HL-60/S4 treated with retinoic acid at 250 ng/mL for 4 days and 3 days (cell line): ENCODE data around the gene CPLANE1.
"Not testable (repeated sequence)": the region's sequence is repeated elsewhere in the genome, so short reads cannot be mapped to it uniquely, and the experiment has no call there.

Experiments used
- in situ Hi-C: fragments of 300-500 bp; cut with MboI; formaldehyde crosslinking; loops from 2 replicates; pipeline ENCODE4 v1.7.0; 2022; ENCODE audit warnings: low sequenced_read_pairs

The CPLANE1 gene

DNA sequence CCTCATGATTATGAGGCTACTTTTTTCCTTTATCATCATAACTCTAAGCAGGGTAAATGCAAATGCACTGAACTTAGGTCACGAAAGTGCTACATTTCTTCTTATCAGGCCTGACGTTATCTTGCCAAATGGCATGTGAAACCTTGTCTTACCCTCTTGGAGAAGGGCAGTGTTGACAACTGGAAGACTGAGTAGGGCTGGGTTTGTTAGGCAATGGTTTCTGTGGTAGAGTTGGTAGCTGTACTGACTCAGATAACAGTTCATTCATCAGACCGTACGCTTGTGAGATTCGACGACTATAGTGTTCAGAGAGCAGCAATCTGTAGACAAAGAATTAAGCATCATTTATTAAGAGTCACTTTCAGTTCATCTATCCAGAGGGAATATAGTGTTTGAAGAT lies 127.7 kb downstream of the CPLANE1 start:
- in situ Hi-C loops = no loop called here

DNA sequence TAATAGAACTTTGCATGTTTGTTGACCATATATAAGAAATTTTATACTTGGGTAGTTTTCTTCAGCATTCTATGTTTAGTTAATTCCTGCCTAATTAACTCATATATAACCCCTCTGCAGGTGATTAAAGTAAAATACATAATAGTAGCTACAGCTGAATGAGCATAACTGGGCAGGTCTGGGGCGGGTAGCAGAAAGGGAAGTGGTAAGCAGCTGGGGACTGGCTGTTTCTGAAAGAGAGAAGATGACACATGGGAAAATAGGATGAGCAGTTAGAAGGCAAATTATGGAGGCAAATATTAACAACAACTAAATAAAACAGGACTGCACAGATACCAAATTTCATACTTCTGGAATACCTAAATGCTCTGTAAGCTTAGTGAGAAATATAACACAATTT lies 128.1 kb downstream of the CPLANE1 start:
- in situ Hi-C loops = no loop called here

DNA sequence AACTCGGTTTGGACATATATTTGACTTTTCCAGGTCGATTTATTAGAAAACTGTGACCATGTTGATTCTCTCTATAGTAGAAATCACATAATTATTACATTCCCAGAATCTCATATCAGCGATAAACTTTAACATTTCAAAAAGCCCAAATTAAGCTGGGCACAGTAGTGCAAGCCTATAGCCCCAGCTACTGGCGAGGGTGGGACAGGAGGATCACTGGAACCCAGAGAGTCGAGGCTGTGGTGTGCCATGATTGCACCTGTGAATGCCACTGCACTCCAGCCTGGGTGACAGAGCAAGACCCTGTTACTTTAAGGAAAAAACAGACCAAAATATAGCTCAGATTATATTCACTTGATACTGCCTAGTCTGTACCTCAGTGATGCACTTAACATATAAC lies 128.9 kb downstream of the CPLANE1 start:
- in situ Hi-C loops = no loop called here

DNA sequence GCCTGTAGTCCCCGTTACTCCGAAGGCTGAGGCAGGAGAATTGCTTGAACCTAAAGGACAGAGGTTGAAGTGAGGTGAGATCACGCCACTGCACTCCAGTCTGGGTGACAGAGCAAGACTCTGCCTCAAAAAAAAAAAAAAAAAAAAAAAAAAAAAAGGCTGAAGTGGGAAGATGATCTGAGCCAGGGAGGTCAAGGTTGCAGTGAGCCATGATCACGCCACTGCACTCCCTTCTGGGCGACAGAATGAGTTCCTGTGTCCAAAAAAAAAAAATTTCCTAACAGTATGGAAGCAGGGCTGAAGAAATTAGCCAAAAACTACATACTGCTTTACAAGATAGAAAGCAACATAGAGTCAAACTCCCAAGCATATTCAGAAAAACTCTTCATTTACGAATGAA lies 132.8 kb downstream of the CPLANE1 start:
- in situ Hi-C loops = no loop called here

DNA sequence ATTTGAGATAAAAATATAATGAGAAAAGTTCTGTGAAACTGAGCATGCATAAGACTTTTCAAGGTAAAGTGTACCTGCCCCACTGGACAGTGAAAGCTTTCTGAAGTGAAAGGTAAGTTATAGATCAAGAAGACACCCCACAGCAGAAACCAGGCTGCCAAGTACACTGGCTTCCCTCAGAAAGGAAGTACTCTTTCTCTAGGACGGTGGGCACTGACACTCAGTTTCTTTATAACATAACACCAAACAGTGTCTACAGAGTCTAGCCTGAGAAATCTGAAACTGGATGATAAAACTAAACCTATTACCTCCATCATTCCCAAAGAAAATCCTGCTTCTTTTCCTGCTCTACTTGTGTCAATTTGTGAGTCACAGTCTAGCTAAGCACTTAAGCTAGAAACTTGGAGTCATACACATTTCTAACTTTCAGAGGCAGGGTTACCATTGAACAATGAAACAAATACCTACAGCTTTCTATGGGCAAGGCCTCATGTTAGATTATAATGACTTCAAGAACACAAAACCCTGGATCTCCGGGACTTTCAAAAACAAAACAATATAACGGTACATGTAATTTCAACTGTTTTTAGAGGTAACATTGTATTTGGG lies 136.7 kb downstream of the CPLANE1 start:
- in situ Hi-C loops = no loop called here

DNA sequence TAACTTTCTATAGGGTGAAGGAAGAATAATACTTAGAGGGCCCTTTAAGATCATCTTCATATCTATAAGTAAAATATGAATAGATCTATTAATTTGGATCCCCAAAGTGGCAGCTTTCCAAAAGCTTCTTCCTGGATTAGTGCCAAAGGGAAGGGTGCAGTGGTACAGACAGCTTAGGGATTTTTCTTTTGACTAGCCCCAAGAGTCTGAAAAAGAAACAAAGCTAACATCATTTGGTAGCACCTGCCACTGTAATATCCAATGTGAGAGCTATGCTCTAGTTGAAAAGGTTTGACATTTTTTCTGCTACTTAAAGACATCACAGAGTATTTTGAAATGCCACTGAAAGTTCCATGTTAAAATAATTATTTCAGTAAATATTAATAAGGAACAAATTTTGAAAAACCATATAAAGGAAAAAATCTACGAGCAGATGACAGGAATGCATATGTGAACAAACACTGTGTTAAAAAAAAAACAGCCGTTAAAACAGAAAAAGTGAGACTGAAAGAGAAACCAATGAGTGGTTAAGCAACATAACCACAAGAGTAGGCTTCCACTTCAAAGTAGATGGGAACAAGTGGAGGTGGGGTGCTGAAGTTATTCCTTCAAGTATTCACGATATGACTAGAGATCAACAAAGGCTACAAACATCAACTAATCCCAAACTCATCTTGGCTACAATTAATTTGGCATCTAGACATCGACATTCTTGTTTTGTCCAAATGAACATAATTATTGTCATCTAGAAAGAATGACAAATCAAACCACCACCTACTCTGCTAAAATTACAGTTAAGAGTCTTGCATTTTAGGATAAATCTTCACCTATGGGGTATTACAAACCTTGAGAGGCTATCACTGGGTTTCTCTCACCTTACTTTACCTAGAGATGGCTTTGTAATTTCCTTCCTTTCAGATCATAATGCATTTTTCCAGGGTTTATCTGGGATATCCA lies 137.5 kb downstream of the CPLANE1 start:
- in situ Hi-C loops = no loop called here

DNA sequence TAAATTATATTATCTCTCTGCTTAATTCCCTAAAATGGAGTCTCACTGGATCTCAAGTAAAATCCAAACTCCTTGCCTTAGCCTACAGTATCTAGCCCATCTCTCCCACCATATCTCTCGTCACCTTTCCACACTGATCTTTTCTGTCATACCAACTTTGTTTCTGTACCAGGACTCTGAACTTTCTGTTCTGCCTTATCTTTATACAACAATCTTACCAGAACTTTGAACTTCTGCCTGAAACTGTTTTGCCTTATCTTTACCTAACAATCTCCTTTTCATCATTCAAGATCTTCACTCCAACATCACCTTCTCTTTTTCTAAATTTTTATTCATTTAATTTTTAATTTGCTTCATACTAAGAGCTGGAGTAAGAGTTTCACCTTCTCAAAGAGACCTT lies 139.0 kb downstream of the CPLANE1 start:
- in situ Hi-C loops = no loop called here

DNA sequence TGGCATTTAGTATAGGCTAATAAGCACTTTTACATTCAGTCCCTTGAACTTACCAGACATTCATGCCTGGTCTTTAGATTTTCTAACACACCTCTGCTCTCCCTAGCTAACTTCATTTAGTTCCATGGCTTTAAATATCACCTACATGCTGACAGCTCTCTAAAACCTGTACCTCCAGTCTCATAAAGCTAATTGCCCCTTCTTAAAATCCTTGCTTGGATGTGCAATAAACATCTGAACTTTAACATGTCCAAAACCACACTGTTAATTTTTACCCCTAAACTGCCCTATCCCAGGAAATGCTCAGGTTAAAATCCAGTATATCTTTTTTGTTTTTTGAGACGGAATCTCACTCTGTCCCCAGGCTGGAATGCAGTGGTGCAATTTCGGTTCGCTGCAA lies 139.8 kb downstream of the CPLANE1 start:
- in situ Hi-C loops = no loop called here

DNA sequence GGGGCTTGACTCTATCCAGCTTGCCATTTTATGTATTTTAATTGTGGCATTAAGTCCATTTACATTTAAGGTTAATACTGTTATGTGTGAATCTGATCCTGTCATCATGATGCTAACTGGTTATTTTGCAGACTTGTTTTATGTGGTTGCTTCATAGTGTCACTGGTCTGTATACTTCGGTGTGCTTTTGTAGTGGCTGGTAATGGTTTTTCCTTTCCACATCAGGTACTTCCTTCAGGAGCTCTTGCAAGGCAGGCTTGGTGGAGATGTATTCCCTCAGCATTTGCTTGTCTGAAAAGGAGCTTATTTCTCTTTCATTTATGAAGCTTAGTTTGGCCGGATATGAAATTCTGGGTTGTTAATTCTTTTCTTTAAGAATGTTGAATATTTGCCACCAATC lies 145.9 kb downstream of the CPLANE1 start:
- in situ Hi-C loops = no loop called here

DNA sequence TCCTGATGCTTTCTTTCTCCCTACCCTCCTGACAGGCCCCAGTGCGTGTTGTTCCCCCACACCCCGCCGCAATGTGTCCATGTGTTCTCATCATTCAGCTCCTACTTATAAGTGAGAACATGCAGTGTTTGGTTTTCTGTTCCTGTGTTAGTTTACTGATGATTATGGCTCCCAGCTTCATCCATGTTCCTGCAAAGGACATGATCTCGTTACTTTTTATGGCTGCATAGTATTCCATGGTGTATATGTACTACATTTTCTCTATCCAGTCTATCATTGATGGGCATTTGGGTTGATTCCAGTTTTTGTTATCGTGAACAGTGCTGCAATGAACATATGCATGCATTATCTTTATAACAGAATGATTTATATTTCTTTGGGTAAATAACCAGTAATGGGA lies 149.9 kb downstream of the CPLANE1 start:
- in situ Hi-C loops = not testable (repeated sequence)

DNA sequence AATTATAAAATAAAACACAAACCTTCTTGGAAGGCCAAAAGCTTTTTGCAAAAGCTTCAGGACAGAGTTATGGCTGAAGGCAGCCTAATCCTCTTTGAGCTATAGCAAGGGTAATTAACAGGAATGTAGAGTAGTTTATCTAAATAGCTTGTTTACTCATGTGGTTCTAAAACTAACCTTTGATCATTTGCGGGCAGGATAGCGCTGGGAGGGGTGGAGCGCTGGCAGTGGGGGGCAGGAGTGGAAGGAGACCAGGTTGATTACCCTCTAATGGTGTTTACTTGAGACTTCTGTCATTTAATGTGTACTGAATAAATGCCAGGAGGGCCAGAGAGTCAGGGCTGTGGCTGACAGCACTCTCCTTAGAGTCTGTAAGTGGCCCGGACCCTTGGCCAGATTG lies 155.4 kb downstream of the CPLANE1 start:
- in situ Hi-C loops = not testable (repeated sequence)

DNA sequence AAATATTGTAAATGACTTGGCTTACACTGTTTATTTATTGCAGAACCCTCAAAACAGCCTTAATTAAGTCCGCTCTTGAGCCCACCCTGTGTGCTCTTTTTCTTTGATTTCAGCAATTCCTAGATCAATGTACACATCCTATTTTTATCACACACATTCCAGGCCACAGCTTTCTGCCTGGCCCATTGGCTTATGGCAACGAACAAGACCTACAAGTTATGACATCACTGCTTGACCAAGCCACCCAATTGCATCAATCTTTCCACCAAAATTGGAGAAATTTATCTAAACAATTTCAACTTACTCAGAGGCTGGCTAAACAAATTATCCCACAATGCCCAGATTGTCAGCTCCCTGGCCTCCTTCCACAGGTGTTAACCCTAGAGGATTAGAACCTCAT lies 158.4 kb downstream of the CPLANE1 start:
- in situ Hi-C loops = no loop called here

DNA sequence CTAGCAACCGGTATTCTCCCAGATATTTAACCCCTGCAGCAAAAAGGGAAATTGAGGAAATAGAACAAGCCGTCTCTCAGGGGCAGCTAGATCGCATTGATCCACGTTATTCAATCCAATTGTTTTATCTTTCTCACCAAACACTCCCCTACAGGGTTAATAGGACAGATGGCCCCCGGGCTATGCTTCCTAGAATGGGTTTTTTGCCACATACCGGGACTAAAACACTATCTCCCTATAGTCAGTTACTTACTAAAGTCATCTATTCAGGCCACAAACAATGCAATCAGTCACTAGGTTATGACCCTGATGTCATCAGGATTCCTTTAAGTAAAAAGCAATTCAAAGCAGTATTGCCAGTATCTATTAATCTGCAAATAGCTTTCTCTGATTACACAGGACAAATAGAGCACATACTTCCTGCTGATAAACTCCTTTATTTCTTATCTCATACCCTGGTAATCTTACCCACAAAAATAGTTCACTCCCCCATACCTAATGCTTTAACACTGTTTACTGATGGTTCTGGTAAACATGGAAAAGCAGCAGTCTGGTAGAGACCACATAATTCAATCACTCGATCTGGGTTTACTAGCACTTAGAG lies 159.0 kb downstream of the CPLANE1 start:
- in situ Hi-C loops = no loop called here

DNA sequence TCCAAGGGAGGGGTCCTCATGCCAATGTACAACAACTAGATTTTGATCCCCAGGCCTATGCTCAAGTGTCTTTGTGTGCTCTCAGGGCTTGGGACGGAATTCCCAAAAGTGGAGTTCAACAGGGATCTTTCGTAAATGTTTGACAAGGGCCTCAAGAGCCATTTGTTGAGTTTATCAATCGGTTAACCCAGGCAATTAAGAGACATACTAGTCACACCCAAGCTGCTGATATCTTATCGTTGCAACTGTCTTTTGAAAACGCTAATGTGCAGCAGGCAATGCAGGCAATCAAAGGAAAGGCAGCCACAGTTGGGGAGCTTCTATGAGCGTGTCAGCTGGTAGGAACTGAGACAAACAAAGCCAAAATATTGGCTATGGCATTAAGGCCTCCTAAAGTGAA lies 161.2 kb downstream of the CPLANE1 start:
- in situ Hi-C loops = no loop called here

DNA sequence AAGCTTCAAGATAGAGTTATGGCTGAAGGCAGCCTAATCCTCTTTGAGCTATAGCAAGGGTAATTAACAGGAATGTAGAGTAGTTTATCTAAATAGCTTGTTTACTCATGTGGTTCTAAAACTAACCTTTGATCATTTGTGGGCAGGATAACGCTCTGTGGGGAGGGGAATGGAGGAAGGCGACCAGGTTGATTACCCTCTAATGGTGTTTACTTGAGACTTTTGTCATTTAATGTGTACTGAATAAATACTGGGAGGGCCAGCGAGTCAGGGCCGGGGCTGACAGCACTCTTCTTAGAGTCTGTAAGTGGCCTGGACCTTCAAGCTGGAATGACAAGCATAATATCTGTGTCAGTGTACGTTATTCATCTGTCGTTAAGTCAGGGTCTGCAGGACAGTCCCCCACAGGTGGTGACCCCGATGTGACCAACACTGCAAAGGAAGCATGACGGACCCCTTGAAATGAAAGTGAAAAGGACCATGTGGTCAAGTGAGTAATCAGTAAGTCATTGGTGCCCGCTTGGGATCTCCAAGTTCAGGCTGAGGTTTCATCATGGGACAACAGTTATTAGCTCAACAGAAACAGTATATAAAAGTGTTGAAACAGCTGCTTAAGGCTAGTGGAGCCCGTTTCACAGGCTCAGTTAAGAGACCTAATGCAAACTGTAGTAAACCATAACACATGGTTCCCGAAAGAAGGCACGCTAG lies 162.6 kb downstream of the CPLANE1 start:
- in situ Hi-C loops = no loop called here

DNA sequence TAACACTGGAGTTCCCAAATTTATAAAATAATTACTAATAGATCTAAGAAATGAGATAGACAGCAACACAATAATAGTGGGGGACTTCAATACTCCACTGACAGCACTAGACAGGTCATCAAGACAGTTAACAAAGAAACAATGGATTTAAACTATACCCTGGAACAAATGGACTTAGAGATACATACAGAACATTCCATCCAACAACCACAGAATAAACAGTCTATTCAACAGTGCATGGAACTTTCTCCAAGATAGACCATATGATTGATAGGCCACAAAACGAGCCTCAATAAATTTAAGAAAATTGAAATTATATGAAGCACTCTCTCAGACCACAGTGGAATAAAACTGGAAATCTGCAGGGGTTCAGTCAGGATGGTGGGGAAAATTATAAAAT lies 163.2 kb downstream of the CPLANE1 start:
- in situ Hi-C loops = not testable (repeated sequence)

DNA sequence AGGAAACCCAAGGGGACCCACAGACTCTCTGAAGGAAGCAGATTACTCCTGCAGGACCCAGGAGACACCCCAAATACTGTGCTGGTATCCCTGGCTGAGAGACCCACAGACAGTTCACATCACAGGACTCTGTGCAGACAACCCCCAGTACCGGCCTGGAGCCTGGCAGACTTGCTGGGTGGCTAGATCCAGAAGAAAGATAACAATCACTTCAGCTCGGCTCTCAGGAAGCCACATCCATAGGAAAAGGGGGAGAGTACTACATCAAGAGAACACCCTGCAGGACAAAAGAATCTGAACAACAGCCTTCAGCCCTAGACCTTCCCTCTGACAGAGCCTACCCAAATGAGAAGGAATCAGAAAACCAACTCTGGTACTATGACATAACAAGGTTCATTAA lies 166.2 kb downstream of the CPLANE1 start:
- in situ Hi-C loops = not testable (repeated sequence)

DNA sequence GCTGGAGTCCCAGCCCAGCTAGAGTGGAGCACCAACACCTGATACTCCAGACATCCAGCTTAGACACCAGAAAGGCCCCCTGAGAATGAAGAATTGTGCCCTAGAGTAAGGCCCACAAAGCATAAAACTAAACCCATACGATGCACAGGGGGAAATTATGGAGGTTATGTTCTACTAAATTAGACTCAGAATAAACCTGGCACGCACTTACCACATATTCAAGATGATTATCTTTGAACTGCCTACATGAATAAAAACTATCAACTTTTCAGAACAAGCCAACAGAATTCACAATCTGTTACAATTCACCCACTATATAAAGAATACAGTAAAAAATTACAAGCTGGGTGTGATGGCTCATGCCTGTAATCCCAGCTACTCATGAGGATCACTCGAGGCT lies 168.5 kb downstream of the CPLANE1 start:
- in situ Hi-C loops = no loop called here

DNA sequence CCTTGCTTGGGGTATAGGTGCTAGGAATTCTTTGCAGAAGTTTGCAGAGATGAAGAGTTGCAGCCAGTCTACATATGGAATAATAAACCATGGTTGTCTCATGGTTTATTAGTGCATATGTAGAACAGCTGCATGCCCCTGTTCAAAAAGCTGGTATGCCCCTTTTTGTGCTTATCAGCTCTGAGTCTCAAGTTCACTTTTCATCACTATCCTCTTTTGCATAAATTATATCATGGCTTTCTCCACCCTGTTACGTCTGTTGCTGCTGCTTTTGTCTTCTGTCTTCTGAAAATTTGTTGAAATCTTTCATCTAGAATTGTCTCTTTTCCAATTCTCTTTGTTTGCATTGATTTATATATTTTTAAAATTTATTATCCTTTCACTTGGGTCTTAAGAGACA lies 172.0 kb downstream of the CPLANE1 start:
- in situ Hi-C loops = no loop called here

DNA sequence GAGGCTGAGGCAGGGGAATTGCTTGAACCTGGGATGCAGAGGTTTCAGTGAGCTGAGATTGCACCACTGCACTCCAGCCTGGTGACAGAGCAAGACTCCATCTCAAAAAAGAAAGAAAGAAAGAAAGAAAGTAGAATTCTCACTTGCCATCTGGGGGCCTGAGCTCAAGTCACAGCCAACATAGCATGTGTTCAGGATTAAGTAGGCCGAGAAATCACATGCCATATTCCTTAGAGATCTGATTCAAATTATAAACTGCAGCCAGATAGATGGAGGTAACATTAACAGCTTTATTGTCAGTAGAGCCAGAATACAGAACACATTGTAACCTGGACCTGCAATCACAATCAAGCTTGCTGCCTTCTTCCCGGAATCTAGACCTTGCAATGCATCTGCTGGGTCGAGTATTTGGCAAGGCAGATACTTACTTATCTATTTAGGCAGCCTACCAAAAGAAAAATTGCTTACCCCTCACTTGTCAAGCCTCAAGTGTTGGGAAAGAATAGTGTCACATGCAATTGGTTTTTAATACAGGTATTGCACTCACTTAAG lies 173.7 kb downstream of the CPLANE1 start:
- in situ Hi-C loops = no loop called here
